GM12878 (cell line): ENCODE results near the gene PDE10A. TPM values are rescaled to one million over a fixed set of nuclear protein-coding genes. Genes with fewer than 3 reads are reported as not detected.

Experiments
- ATAC-seq: fragments of 200-7000 bp; cut with Tn5 transposase; 3 replicates; pipeline ENCODE4 v1.9.1; 2020; ENCODE audit warnings: mild to moderate bottlenecking, moderate library complexity
- BruUV-seq: library from RNA; stranded (reverse); fragments of 400-500 nt; replicated peaks from 2 replicates; lab custom pipeline; 2021; lab: Mats Ljungman, UMichigan
- CTCF ChIA-PET: fragments of 300-600 bp; sonication (Branson Sonifier 250); formaldehyde crosslinking; extraction: SDS; loops from one replicate; lab custom pipeline; 2021; ENCODE audit warnings: inconsistent platforms; lab: Yijun Ruan, JAX
- POLR2A ChIA-PET: fragments of 350-600 bp; formaldehyde crosslinking; extraction: SDS; loops from one replicate; lab custom pipeline; 2021; ENCODE audit warnings: inconsistent platforms; lab: Charles Lee
- RAD21 ChIA-PET: fragments of 300-600 bp; sonication (Branson Sonifier 250); formaldehyde crosslinking; loops from one replicate; lab custom pipeline; 2023; ENCODE audit warnings: antibody characterized with exemption; ENCODE audit not compliant: unreplicated experiment; lab: Charles Lee
- SMC1A ChIA-PET: fragments of 300-600 bp; sonication (Branson Sonifier 250); formaldehyde crosslinking; loops from one replicate; lab custom pipeline; 2023; ENCODE audit not compliant: unreplicated experiment, uncharacterized antibody; lab: Charles Lee
- DNase-seq: peaks from one replicate; pipeline ENCODE4 v3.0.0-alpha.2; 2011; ENCODE audit warnings: low read depth, low spot score
- FAIRE-seq: peaks from 3 replicates; lab custom pipeline; 2011; peaks lifted over from hg19 to GRCh38; lab: Jason Lieb, UNC
- H2AFZ ChIP-seq: 2 replicates; pipeline ENCODE4 v1.6.0; 2011; ENCODE audit warnings: low read depth, low read length, control low read depth; ENCODE audit not compliant: control insufficient read depth
- H3K27ac ChIP-seq: 2 replicates; pipeline ENCODE4 v1.5.1; 2011; ENCODE audit warnings: control low read depth; ENCODE audit not compliant: control insufficient read depth, insufficient read depth
- H3K27me3 ChIP-seq, 2 experiments: replicated peaks in 1 of 2; 2 replicates each; pipeline versions ENCODE4 v1.6.0 to v1.6.1; 2011; ENCODE audit warnings: low read length in 1 of 2; ENCODE audit not compliant: control insufficient read depth in 2 of 2, insufficient read depth in 2 of 2
- H3K36me3 ChIP-seq, 2 experiments: 2 replicates each; pipeline ENCODE4 v1.5.1; 2011; ENCODE audit warnings: low read length in 1 of 2; ENCODE audit not compliant: control insufficient read depth in 2 of 2, insufficient read depth in 2 of 2
- H3K4me1 ChIP-seq: 2 replicates; pipeline ENCODE4 v1.6.1; 2011; ENCODE audit warnings: mild to moderate bottlenecking, low read length, moderate library complexity, mixed read lengths; ENCODE audit not compliant: control insufficient read depth, insufficient read depth
- H3K4me2 ChIP-seq: 2 replicates; pipeline ENCODE4 v1.6.0; 2011; ENCODE audit warnings: control low read depth; ENCODE audit not compliant: control insufficient read depth, insufficient read depth
- H3K4me3 ChIP-seq: fragments of 200-600 bp; sonication (generic); 2 replicates; pipeline ENCODE4 v1.5.1; 2016
- H3K79me2 ChIP-seq: 2 replicates; pipeline ENCODE4 v1.6.0; 2011; ENCODE audit warnings: low read length; ENCODE audit not compliant: control insufficient read depth, insufficient read depth
- H3K9ac ChIP-seq: 2 replicates; pipeline ENCODE4 v1.8.0; 2011; ENCODE audit warnings: low read length, control low read depth, mixed read lengths; ENCODE audit not compliant: control insufficient read depth, insufficient read depth
- H3K9me3 ChIP-seq: replicated peaks from 3 replicates; pipeline ENCODE4 v1.5.1; 2011; ENCODE audit warnings: mild to moderate bottlenecking, low read length; ENCODE audit not compliant: control insufficient read depth, insufficient read depth
- H4K20me1 ChIP-seq: 2 replicates; pipeline ENCODE4 v1.6.0; 2011; ENCODE audit not compliant: control insufficient read depth, insufficient read depth
- BHLHE40 ChIP-seq, 2 experiments: fragments of 450-650 bp in 1 of 2; IDR thresholded peaks; 2 replicates each; pipeline ENCODE4 v1.6.1; 2011 to 2017; ENCODE audit warnings: low read depth in 2 of 2, borderline replicate concordance in 1 of 2, improper control_type of control experiment in 1 of 2, low read length in 1 of 2, mild to moderate bottlenecking in 1 of 2
- BMI1 ChIP-seq: fragments of 450-650 bp; IDR thresholded peaks from 2 replicates; pipeline ENCODE4 v1.6.1; 2016; ENCODE audit warnings: mild to moderate bottlenecking, moderate library complexity, borderline replicate concordance
- BRCA1 ChIP-seq: IDR thresholded peaks from 2 replicates; pipeline ENCODE4 v1.6.1; 2011; ENCODE audit warnings: low read depth, low read length, improper control_type of control experiment
- CHD1 ChIP-seq: IDR thresholded peaks from 2 replicates; pipeline ENCODE4 v1.6.1; 2012; ENCODE audit warnings: low read depth, low read length, improper control_type of control experiment
- EZH2 ChIP-seq: IDR thresholded peaks from 2 replicates; pipeline ENCODE4 v1.6.1; 2012; ENCODE audit warnings: low read depth, mild to moderate bottlenecking, control low read depth, inconsistent platforms, low read length, borderline replicate concordance; ENCODE audit not compliant: control insufficient read depth
- IKZF1 ChIP-seq: fragments of 450-650 bp; conservative IDR thresholded peaks from 2 replicates; pipeline ENCODE4 v1.6.1; 2017; ENCODE audit warnings: antibody characterized with exemption, mild to moderate bottlenecking
- MTA3 ChIP-seq: IDR thresholded peaks from 2 replicates; pipeline ENCODE4 v1.6.1; 2012; ENCODE audit warnings: low read length, inconsistent platforms, borderline replicate concordance
- MYB ChIP-seq: fragments of 150-350 bp; IDR thresholded peaks from 2 replicates; pipeline ENCODE4 v1.6.1; 2014; ENCODE audit warnings: mild to moderate bottlenecking, low read depth, low read length, borderline replicate concordance
- NFXL1 ChIP-seq: fragments of 450-650 bp; IDR thresholded peaks from 2 replicates; pipeline ENCODE4 v1.6.1; 2017; ENCODE audit warnings: antibody characterized with exemption, mild to moderate bottlenecking, borderline replicate concordance
- REST ChIP-seq: IDR thresholded peaks from 2 replicates; pipeline ENCODE4 v1.6.1; 2012; ENCODE audit warnings: mild to moderate bottlenecking, low read depth, low read length
- RUNX3 ChIP-seq: IDR thresholded peaks from 2 replicates; pipeline ENCODE4 v1.6.1; 2012; ENCODE audit warnings: low read length, inconsistent platforms
- SPI1 ChIP-seq: IDR thresholded peaks from 2 replicates; pipeline ENCODE4 v1.6.1; 2011; ENCODE audit warnings: low read depth, mild to moderate bottlenecking, low read length, moderate library complexity, borderline replicate concordance; ENCODE audit not compliant: insufficient read depth
- STAT1 ChIP-seq: fragments of 450-650 bp; conservative IDR thresholded peaks from 2 replicates; pipeline ENCODE4 v1.6.1; 2014; ENCODE audit warnings: antibody characterized with exemption, mild to moderate bottlenecking
- TBL1XR1 ChIP-seq: IDR thresholded peaks from 2 replicates; pipeline ENCODE4 v1.6.1; 2012; ENCODE audit warnings: low read depth, low read length, improper control_type of control experiment
- TCF3 ChIP-seq: IDR thresholded peaks from 2 replicates; pipeline ENCODE4 v1.6.1; 2012; ENCODE audit warnings: low read depth, mild to moderate bottlenecking, low read length, borderline replicate concordance; ENCODE audit not compliant: insufficient read depth
- TCF7 ChIP-seq: IDR thresholded peaks from 2 replicates; pipeline ENCODE4 v1.6.1; 2014; ENCODE audit warnings: antibody characterized with exemption, borderline replicate concordance
- ZBED1 ChIP-seq: IDR thresholded peaks from 2 replicates; pipeline ENCODE4 v1.6.1; 2016; ENCODE audit warnings: borderline replicate concordance
- ZNF207 ChIP-seq: fragments of 450-650 bp; IDR thresholded peaks from 2 replicates; pipeline ENCODE4 v1.6.1; 2014; ENCODE audit warnings: antibody characterized with exemption, mild to moderate bottlenecking, borderline replicate concordance
- WGBS: methylation state at CpG from one replicate; pipeline ENCODE4 v1.1.6; 2016; ENCODE audit warnings: low lambda C conversion rate; ENCODE audit not compliant: insufficient replicate concordance, insufficient coverage; ENCODE audit errors: missing lambda C conversion rate; 5-methylcytosine and 5-hydroxymethylcytosine counted together
- in situ Hi-C: fragments of 300-500 bp; cut with MboI; formaldehyde crosslinking; loops from 9 replicates; pipeline ENCODE4 v1.14.3; 2018; ENCODE audit warnings: mixed read lengths
- intact Hi-C: fragments of 100-400 bp; cut with micrococcal nuclease; formaldehyde crosslinking; loops from one replicate; pipeline ENCODE4 v1.14.2; 2022; ENCODE audit not compliant: unreplicated experiment
- polyA plus RNA-seq, 11 experiments: library from polyadenylated mRNA; depleted of rRNA in 4 of 11; unstranded in 6 of 11; stranded (reverse) in 5 of 11; fragments of >200 nt; fragmentation: Nextera tagmentation in 4 of 11; fragmentation: Illumina TruSeq in 1 of 11; extraction: Ambion mirVana in 4 of 11; extraction: Trizol in 1 of 11; gene quantifications; 1 replicate in 1 of 11; 2 replicates in 10 of 11; pipeline versions ENCODE4 v1.2.1 to v1.2.3, GENCODE V29; 2011 to 2016; ENCODE audit warnings: inconsistent platforms in 2 of 11, missing spikeins in 2 of 11, low read depth in 1 of 11
- total RNA-seq, 4 experiments: library from RNA; depleted of rRNA in 3 of 4; stranded (reverse); fragments of >200 nt in 3 of 4; fragmentation: Illumina TruSeq in 1 of 4; extraction: Trizol in 1 of 4; gene quantifications; 2 replicates each; pipeline versions ENCODE4 v1.2.1 to v1.2.3, GENCODE V29; 2013 to 2021
- TF ChIP-seq, protein P1 (sequence below): fragments of 450-650 bp; IDR thresholded peaks from 2 replicates; pipeline ENCODE4 v1.6.1; 2017; ENCODE audit warnings: borderline replicate concordance

The PDE10A gene
- total and polyA plus RNA-seq, 10 of the 15 experiments (the other 5 are each of a cell fraction or from before 2014, with no cell fraction given): under 0.01 to 1.3 (median 0.03) TPM; not detected in 2

DNA sequence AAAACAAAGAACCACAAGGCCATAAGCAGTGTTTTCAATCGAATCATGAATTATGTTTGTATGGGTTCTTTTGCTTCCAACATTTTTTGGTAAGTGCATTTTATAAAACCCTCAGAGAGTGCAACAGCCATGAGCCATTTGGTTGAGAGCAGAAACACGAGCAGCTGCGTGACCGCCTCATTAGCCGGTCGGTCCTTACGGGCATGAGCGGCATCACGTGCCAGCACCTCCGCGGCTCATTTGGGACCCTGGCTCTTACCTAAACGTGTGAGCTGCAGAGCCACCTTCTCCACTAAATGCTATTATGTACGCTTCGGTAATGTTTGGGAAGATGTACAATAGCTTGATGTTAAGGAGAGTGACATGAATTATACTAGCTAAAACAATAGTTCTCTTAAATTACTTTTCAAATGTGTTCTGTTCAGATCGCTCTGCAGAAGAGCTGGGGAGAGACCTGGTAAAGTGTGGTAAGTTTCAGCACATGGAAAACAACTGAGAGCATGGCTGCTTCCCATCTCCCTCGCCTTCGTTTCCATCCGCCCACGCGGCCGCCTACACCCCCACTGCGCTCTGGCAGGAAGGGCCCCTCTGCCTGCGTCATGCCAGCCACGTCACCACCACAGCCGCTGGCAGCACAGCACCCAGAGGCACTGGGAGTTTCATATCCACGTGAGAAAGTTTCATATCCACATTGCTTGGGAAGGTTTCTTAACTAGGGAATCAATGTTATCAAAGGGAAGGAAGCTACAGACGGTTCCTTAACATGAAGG lies 23.7 kb upstream of the PDE10A start (continued):
- TF ChIP-seq REST: no peak
- TF ChIP-seq TBL1XR1: no peak
- TF ChIP-seq BHLHE40 (IDR thresholded peaks at IDR 0.05; ENCODE audit: borderline replicate concordance in 1 of 2, low read depth in 2 of 2, low read length in 1 of 2): no peak
- no peak for TF ChIP-seq MTA3
- TF ChIP-seq BMI1: no peak
- TF ChIP-seq BRCA1: no peak
- no peak for TF ChIP-seq SPI1
- no peak for TF ChIP-seq ZNF207
- TF ChIP-seq CHD1: no peak

DNA sequence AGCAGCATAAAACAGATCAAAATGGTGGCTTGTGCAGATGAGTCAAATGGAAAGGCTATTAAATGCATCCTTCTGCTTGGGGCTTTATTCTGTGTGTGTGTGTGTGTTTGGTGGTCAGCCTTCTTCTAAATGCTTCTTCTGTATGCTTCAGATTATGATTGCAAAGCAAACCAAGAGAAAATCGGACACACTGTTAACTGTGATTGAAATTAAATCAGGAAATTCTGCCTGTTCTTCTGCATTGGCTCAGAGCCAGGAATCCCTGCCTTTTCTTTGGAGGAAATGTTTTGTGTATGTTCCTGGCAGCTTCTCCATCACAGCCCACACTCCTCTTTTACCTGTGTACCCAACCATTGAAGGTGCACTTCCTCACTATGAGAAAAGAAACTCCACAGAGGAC lies 22.3 kb upstream of the PDE10A start:
- SMC1A ChIA-PET: no interaction called here

More for the DNA sequence above, 22.3 kb upstream of the PDE10A start:
- no peaks in the 10 kb centered on the region for H3K9me3 ChIP-seq
- BruUV-seq: no TSS peak
- in situ Hi-C loops: no loop called here
- intact Hi-C loops: no loop called here
- no peak for DNase-seq
- no peaks in the 10 kb centered on the region for H3K79me2 ChIP-seq
- no peaks in the 10 kb centered on the region for H3K4me1 ChIP-seq
- RAD21 ChIA-PET: no interaction called here
- POLR2A ChIA-PET: interaction anchor here (0.6 kb wide), 1 partner anchor 19 kb away, joined by 3 read pairs; no protein-coding TSS in a partner anchor
- H3K4me2 ChIP-seq: no peak overlapping the region
- no peaks in the 10 kb centered on the region for H4K20me1 ChIP-seq
- CTCF ChIA-PET: no interaction called here
- H3K4me3 ChIP-seq: no peak overlapping the region
- no peak for ATAC-seq
- no peak overlapping the region for H3K9ac ChIP-seq
- no peaks in the 10 kb centered on the region for H3K36me3 ChIP-seq
- 0% methylated on average over 1 of the region's 1 CpG for WGBS
- H3K27me3 ChIP-seq: no peaks in the 10 kb centered on the region
- H3K27ac ChIP-seq: no peak overlapping the region
- FAIRE-seq: no peak
- no peak overlapping the region for H2AFZ ChIP-seq
- TF ChIP-seq TCF7 (no peak), STAT1 (no peak), MTA3 (no peak), RUNX3 (no peak), TBL1XR1 (no peak), TCF3 (no peak), BMI1 (no peak), IKZF1 (no peak), MYB (no peak), EZH2 (no peak), NFXL1 (no peak), SPI1 (no peak), ZBED1 (no peak)
- TF ChIP-seq, protein P1, sequence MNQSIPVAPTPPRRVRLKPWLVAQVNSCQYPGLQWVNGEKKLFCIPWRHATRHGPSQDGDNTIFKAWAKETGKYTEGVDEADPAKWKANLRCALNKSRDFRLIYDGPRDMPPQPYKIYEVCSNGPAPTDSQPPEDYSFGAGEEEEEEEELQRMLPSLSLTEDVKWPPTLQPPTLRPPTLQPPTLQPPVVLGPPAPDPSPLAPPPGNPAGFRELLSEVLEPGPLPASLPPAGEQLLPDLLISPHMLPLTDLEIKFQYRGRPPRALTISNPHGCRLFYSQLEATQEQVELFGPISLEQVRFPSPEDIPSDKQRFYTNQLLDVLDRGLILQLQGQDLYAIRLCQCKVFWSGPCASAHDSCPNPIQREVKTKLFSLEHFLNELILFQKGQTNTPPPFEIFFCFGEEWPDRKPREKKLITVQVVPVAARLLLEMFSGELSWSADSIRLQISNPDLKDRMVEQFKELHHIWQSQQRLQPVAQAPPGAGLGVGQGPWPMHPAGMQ: no peak
